RWPE1 (cell line): ENCODE measurements around the gene TMEM215.
"Not testable (repeated sequence)": the region's sequence is repeated elsewhere in the genome, so short reads cannot be mapped to it uniquely, and the experiment has no call there.

Experiments used
- CTCF ChIA-PET: fragments of 350-600 bp; sonication (Branson Sonifier 250); formaldehyde crosslinking; extraction: SDS; loops from one replicate; lab custom pipeline; 2021; lab: Yijun Ruan, JAX
- POLR2A ChIA-PET: fragments of 400-600 bp; formaldehyde crosslinking; extraction: SDS; loops from one replicate; lab custom pipeline; 2020; ENCODE audit warnings: antibody characterized with exemption; ENCODE audit not compliant: low non-redundant PET; lab: Yijun Ruan, JAX
- DNase-seq: peaks from one replicate; pipeline ENCODE4 v3.0.0; 2012; ENCODE audit warnings: low spot score
- H3K27ac ChIP-seq: fragments of 450-650 bp; 2 replicates; pipeline ENCODE4 v1.5.1; 2017
- CTCF ChIP-seq: fragments of 450-650 bp; conservative IDR thresholded peaks from 2 replicates; pipeline ENCODE4 v1.5.1; 2017; ENCODE audit warnings: low read depth, mild to moderate bottlenecking

The TMEM215 gene

GRCh38 chr9:32787816-32788215 lies 4.5 kb downstream of the TMEM215 start:
- CTCF ChIA-PET: no interaction called here
- H3K27ac ChIP-seq: no peak overlapping the region
- no peak for TF ChIP-seq CTCF
- POLR2A ChIA-PET: no interaction called here
- DNase-seq: no peak

DNA sequence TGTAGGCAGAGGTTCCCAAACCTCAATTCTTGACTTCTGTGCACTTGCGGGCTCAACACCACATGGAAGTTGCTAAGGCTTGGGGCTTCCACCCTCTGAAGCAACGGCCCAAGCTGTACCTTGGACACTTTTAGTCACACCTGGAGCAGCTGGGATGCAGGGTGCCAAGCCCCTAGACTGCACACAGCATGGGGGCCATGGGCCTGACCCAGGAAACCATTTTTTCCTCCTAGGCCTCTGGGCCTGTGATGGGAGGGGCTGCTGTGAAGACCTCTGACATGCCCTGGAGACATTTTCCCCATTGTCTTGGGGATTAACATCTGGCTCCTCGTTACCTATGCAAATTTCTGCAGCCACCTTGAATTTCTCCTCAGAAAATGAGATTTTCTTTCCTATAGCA lies 12.7 kb downstream of the TMEM215 start:
- CTCF ChIA-PET, DNase-seq, POLR2A ChIA-PET, H3K27ac ChIP-seq: not testable (repeated sequence)

- no peak overlapping the region for H3K27ac ChIP-seq
- POLR2A ChIA-PET: no interaction called here
- no peak for DNase-seq
- no peak for TF ChIP-seq CTCF
- CTCF ChIA-PET: interaction anchor here (0.9 kb wide), 1 partner anchor 155 kb away, joined by 4 read pairs; no protein-coding TSS in a partner anchor
Measured at GRCh38 chr9:32801530-32801929, 18.2 kb downstream of the TMEM215 start.

- ChIA-PET POLR2A (no interaction called here), CTCF (no interaction called here)
- H3K27ac ChIP-seq: no peak overlapping the region
- no peak for TF ChIP-seq CTCF
- no peak for DNase-seq
Measured at GRCh38 chr9:32807217-32807616, 23.9 kb downstream of the TMEM215 start.

GRCh38 chr9:32811246-32811645 lies 27.9 kb downstream of the TMEM215 start:
- ChIA-PET CTCF (interaction anchor here (0.5 to 0.7 kb wide), 3 partner anchors 84 to 269 kb away, joined by 3 read pairs; no protein-coding TSS in a partner anchor), POLR2A (no interaction called here)
- no peak overlapping the region for H3K27ac ChIP-seq
- no peak for TF ChIP-seq CTCF
- DNase-seq: no peak

DNA sequence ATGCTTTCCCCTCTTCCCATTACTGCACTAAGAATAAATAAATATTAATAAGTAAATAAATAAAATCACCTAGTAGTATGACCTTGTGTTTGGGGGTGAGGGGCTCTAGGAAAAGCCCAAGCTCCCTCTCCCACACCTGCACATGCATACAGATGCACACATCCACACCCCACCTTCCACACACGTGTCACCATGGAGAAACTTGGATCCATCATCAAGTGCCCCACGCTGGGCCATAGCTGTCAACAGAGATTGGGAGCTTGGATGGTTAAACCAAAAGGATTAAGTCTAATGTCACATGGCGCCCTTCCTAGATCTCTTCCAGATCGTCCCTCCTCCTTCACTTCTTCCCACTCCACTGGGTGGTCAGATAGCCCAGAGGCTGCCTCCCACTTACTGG lies 37.0 kb downstream of the TMEM215 start:
- H3K27ac ChIP-seq: no peak overlapping the region
- CTCF ChIA-PET: no interaction called here
- DNase-seq: no peak
- POLR2A ChIA-PET: no interaction called here
- TF ChIP-seq CTCF: no peak

DNA sequence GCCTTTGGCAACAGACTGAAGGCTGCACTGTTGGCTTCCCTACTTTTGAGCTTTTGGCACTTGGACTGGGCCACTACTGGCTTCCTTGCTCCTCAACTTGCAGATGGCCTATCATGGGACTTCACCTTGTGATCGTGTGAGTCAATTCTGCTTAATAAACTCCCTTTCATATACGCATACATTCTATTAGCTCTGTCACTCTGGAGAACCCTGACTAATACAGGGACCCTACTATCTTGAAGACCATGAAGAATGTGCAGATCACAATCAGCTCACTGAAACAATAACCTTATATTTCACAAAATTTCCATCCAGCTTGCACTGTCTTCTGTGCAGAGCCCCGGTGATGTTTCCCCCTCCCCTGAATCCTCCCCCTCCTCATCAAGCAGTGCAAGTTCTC lies 39.8 kb downstream of the TMEM215 start:
- TF ChIP-seq CTCF: no peak
- POLR2A ChIA-PET: no interaction called here
- DNase-seq: no peak
- CTCF ChIA-PET: interaction anchor here (0.5 kb wide), 1 partner anchor 126 kb away, joined by 5 read pairs; no protein-coding TSS in a partner anchor
- H3K27ac ChIP-seq: no peak overlapping the region
